ENCODE data around the gene SENP1.

Gene SENP1

GRCh38 chr12:48135027-48135426, 29.1 kb upstream of the SENP1 start:
- Histone ChIP-seq H2AK5ac (ENCODE audit: low read length) (no peak overlapping the region), H3K27me3 (ENCODE audit: insufficient read depth, low read length, poor library complexity) (no peaks in the 10 kb centered on the region), H3K56ac (ENCODE audit: low read length) (no peak overlapping the region), H2BK120ac (ENCODE audit: low read depth, low read length) (no peak overlapping the region), H3K18ac (ENCODE audit: low read length) (no peak overlapping the region), H4K5ac (ENCODE audit: low read length) (no peak overlapping the region), H3K9ac (ENCODE audit: low read length) (no peak overlapping the region), H3K27ac (ENCODE audit: low read depth, low read length) (no peak overlapping the region), H3K36me3 (ENCODE audit: control insufficient read depth, insufficient read depth, low read length) (peaks cover 6% of the 10 kb centered on the region), H2BK15ac (replicated peaks; ENCODE audit: low read depth) (no peak overlapping the region), H2BK5ac (ENCODE audit: low read length) (no peak overlapping the region), H3K79me1 (ENCODE audit: low read length) (no peaks in the 10 kb centered on the region), H4K8ac (ENCODE audit: low read depth, low read length) (no peak overlapping the region), H3K4me2 (ENCODE audit: low read length) (no peak overlapping the region), H3K4me1 (ENCODE audit: control insufficient read depth, low read depth, low read length) (no peaks in the 10 kb centered on the region), H3K79me2 (ENCODE audit: control insufficient read depth, insufficient read depth, low read length) (no peaks in the 10 kb centered on the region), H3K23ac (ENCODE audit: low read length) (no peak overlapping the region), H3K4ac (ENCODE audit: low read depth, low read length) (no peak overlapping the region), H3K4me3 (ENCODE audit: low read length) (no peak overlapping the region)
- DNase-seq, result no peak
- no CpG with 5 or more reads among the region's 5 CpGs for WGBS (ENCODE audit: extremely low coverage, insufficient coverage, low lambda C conversion rate)

GRCh38 chr12:48132826-48133225, 26.9 kb upstream of the SENP1 start:
- no peak overlapping the region for H2BK5ac ChIP-seq (ENCODE audit: low read length)
- H3K9ac ChIP-seq (ENCODE audit: low read length), result no peak overlapping the region
- no peak overlapping the region for H3K4me3 ChIP-seq (ENCODE audit: low read length)
- H3K27ac ChIP-seq (ENCODE audit: low read depth, low read length), result no peak overlapping the region
- DNase-seq, result no peak
- H2BK120ac ChIP-seq (ENCODE audit: low read depth, low read length), result no peak overlapping the region
- no peak overlapping the region for H2BK15ac ChIP-seq (replicated peaks; ENCODE audit: low read depth)
- no peaks in the 10 kb centered on the region for H3K27me3 ChIP-seq (ENCODE audit: insufficient read depth, low read length, poor library complexity)
- H3K4me2 ChIP-seq (ENCODE audit: low read length), result no peak overlapping the region
- no peaks in the 10 kb centered on the region for H3K79me1 ChIP-seq (ENCODE audit: low read length)
- H3K4ac ChIP-seq (ENCODE audit: low read depth, low read length), result no peak overlapping the region
- no peaks in the 10 kb centered on the region for H3K4me1 ChIP-seq (ENCODE audit: control insufficient read depth, low read depth, low read length)
- H3K56ac ChIP-seq (ENCODE audit: low read length), result no peak overlapping the region
- H4K5ac ChIP-seq (ENCODE audit: low read length), result no peak overlapping the region
- H3K18ac ChIP-seq (ENCODE audit: low read length), result no peak overlapping the region
- no peak overlapping the region for H2AK5ac ChIP-seq (ENCODE audit: low read length)
- no peak overlapping the region for H3K23ac ChIP-seq (ENCODE audit: low read length)
- no peak overlapping the region for H4K8ac ChIP-seq (ENCODE audit: low read depth, low read length)
- H3K36me3 ChIP-seq (ENCODE audit: control insufficient read depth, insufficient read depth, low read length), result peaks cover 6% of the 10 kb centered on the region
- WGBS (ENCODE audit: extremely low coverage, insufficient coverage, low lambda C conversion rate), result no CpG with 5 or more reads among the region's 14 CpGs
- no peaks in the 10 kb centered on the region for H3K79me2 ChIP-seq (ENCODE audit: control insufficient read depth, insufficient read depth, low read length)

DNA sequence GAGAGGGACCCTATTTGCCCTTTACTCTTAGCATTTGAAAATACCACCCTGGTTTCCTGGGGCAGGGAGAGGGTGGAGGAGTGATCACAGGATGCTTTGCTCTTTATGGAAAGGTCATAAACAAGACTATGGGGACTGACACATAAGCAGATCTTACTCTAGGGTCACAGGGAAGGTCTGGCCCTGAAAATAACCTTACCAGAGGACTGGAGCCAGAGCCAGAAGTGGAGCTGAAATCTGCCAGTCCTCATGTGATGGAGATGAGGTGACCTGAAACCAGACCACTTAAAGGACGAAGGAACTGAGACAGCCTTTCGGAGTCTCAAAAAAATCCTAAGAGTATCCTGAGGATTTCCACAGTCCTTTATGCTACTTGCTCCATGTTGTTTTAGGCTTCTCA, 25.6 kb upstream of the SENP1 start:
- Histone ChIP-seq H3K18ac (ENCODE audit: low read length) (no peak overlapping the region), H2AK5ac (ENCODE audit: low read length) (no peak overlapping the region), H3K4me2 (ENCODE audit: low read length) (no peak overlapping the region), H2BK5ac (ENCODE audit: low read length) (no peak overlapping the region), H3K79me2 (ENCODE audit: control insufficient read depth, insufficient read depth, low read length) (no peaks in the 10 kb centered on the region), H3K56ac (ENCODE audit: low read length) (no peak overlapping the region), H3K27ac (ENCODE audit: low read depth, low read length) (no peak overlapping the region), H3K4me1 (ENCODE audit: control insufficient read depth, low read depth, low read length) (no peaks in the 10 kb centered on the region), H3K36me3 (ENCODE audit: control insufficient read depth, insufficient read depth, low read length) (peaks cover 4% of the 10 kb centered on the region), H3K23ac (ENCODE audit: low read length) (no peak overlapping the region), H3K27me3 (ENCODE audit: insufficient read depth, low read length, poor library complexity) (no peaks in the 10 kb centered on the region), H2BK15ac (replicated peaks; ENCODE audit: low read depth) (no peak overlapping the region), H3K79me1 (ENCODE audit: low read length) (no peaks in the 10 kb centered on the region), H3K4ac (ENCODE audit: low read depth, low read length) (no peak overlapping the region), H3K4me3 (ENCODE audit: low read length) (no peak overlapping the region), H4K8ac (ENCODE audit: low read depth, low read length) (no peak overlapping the region), H3K9ac (ENCODE audit: low read length) (no peak overlapping the region), H4K5ac (ENCODE audit: low read length) (no peak overlapping the region), H2BK120ac (ENCODE audit: low read depth, low read length) (no peak overlapping the region)
- WGBS (ENCODE audit: extremely low coverage, insufficient coverage, low lambda C conversion rate), result no CpG with 5 or more reads among the region's 2 CpGs
- DNase-seq, result no peak

DNA sequence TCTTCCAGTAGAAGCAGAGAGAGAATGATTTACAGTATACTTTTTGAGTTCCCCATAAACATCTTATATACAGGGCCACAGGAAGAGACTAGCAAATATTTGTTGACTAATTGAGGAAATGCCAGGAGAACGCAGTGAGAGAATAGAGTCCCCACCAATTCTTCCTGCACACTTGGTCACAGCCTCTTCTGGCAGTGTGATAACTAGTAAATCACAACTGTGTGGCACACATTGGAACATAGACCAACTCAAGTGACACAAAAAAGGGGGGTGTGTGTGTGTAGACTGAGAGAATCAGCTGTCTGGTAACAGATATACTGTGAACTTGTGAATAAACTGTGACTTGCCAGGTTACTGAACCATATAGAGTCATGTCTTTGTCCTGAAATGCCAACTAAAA, 23.5 kb upstream of the SENP1 start:
- no peak overlapping the region for H3K23ac ChIP-seq (ENCODE audit: low read length)
- H3K4me3 ChIP-seq (ENCODE audit: low read length), result no peak overlapping the region
- no peak overlapping the region for H2AK5ac ChIP-seq (ENCODE audit: low read length)
- no peak overlapping the region for H3K56ac ChIP-seq (ENCODE audit: low read length)
- WGBS (ENCODE audit: extremely low coverage, insufficient coverage, low lambda C conversion rate), result no CpG with 5 or more reads among the region's 1 CpG
- no peak overlapping the region for H3K18ac ChIP-seq (ENCODE audit: low read length)
- no peaks in the 10 kb centered on the region for H3K27me3 ChIP-seq (ENCODE audit: insufficient read depth, low read length, poor library complexity)
- H3K36me3 ChIP-seq (ENCODE audit: control insufficient read depth, insufficient read depth, low read length), result peaks cover 2% of the 10 kb centered on the region
- H4K8ac ChIP-seq (ENCODE audit: low read depth, low read length), result no peak overlapping the region
- H3K4me2 ChIP-seq (ENCODE audit: low read length), result no peak overlapping the region
- DNase-seq, result no peak
- H2BK15ac ChIP-seq (replicated peaks; ENCODE audit: low read depth), result no peak overlapping the region
- no peaks in the 10 kb centered on the region for H3K79me2 ChIP-seq (ENCODE audit: control insufficient read depth, insufficient read depth, low read length)
- H2BK120ac ChIP-seq (ENCODE audit: low read depth, low read length), result no peak overlapping the region
- no peak overlapping the region for H3K27ac ChIP-seq (ENCODE audit: low read depth, low read length)
- no peaks in the 10 kb centered on the region for H3K4me1 ChIP-seq (ENCODE audit: control insufficient read depth, low read depth, low read length)
- no peak overlapping the region for H3K9ac ChIP-seq (ENCODE audit: low read length)
- no peak overlapping the region for H4K5ac ChIP-seq (ENCODE audit: low read length)
- H2BK5ac ChIP-seq (ENCODE audit: low read length), result no peak overlapping the region
- H3K79me1 ChIP-seq (ENCODE audit: low read length), result no peaks in the 10 kb centered on the region
- no peak overlapping the region for H3K4ac ChIP-seq (ENCODE audit: low read depth, low read length)

GRCh38 chr12:48128800-48129199, 22.9 kb upstream of the SENP1 start:
- Histone ChIP-seq H4K5ac (ENCODE audit: low read length) (no peak overlapping the region), H4K8ac (ENCODE audit: low read depth, low read length) (no peak overlapping the region), H2BK5ac (ENCODE audit: low read length) (no peak overlapping the region), H3K27ac (ENCODE audit: low read depth, low read length) (no peak overlapping the region), H3K79me1 (ENCODE audit: low read length) (no peaks in the 10 kb centered on the region), H3K23ac (ENCODE audit: low read length) (no peak overlapping the region), H3K18ac (ENCODE audit: low read length) (no peak overlapping the region), H3K56ac (ENCODE audit: low read length) (no peak overlapping the region), H3K4me2 (ENCODE audit: low read length) (no peak overlapping the region), H3K9ac (ENCODE audit: low read length) (no peak overlapping the region), H2BK15ac (replicated peaks; ENCODE audit: low read depth) (no peak overlapping the region), H2AK5ac (ENCODE audit: low read length) (no peak overlapping the region), H3K27me3 (ENCODE audit: insufficient read depth, low read length, poor library complexity) (no peaks in the 10 kb centered on the region), H3K4ac (ENCODE audit: low read depth, low read length) (no peak overlapping the region), H2BK120ac (ENCODE audit: low read depth, low read length) (no peak overlapping the region), H3K4me1 (ENCODE audit: control insufficient read depth, low read depth, low read length) (no peaks in the 10 kb centered on the region), H3K36me3 (ENCODE audit: control insufficient read depth, insufficient read depth, low read length) (no peaks in the 10 kb centered on the region), H3K79me2 (ENCODE audit: control insufficient read depth, insufficient read depth, low read length) (no peaks in the 10 kb centered on the region), H3K4me3 (ENCODE audit: low read length) (no peak overlapping the region)
- WGBS (ENCODE audit: extremely low coverage, insufficient coverage, low lambda C conversion rate), result no CpG with 5 or more reads among the region's 1 CpG
- DNase-seq, result peak; percentile 4

DNA sequence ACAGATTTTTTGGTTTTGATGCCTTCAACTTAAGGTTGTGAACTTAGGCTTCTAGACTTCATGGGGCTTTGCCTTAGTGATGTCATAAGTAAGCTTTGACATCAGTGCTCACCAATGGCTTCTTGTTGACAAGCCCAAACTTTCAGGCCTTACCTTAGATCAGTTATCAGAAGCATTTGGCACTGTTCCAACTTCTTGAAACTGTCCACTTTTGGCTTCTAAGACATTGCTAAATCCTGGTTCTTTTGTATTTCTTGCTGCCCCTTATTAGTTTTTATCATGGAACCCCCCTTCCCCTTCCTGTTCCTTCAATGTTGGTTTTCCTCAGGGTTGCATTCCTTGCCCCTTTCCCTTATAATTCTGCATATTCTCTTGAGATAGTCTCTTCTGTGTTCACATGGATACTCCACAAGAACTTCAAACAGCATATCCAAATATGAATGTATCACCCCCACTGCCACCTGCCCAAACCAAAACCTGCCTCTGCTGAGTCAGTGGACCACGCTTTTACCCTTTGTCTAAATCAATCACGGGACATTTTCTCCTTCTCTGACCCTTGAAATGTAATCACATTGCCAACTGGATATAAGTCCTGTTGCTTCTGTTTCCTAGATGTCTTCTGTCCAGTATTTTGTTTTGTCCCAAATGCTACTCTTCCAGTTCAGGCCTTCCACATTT, 21.2 kb upstream of the SENP1 start:
- H3K27me3 ChIP-seq (ENCODE audit: insufficient read depth, low read length, poor library complexity), result no peaks in the 10 kb centered on the region
- no peak overlapping the region for H3K27ac ChIP-seq (ENCODE audit: low read depth, low read length)
- no peak overlapping the region for H2BK15ac ChIP-seq (replicated peaks; ENCODE audit: low read depth)
- H3K36me3 ChIP-seq (ENCODE audit: control insufficient read depth, insufficient read depth, low read length), result no peaks in the 10 kb centered on the region
- no peaks in the 10 kb centered on the region for H3K4me1 ChIP-seq (ENCODE audit: control insufficient read depth, low read depth, low read length)
- H3K79me2 ChIP-seq (ENCODE audit: control insufficient read depth, insufficient read depth, low read length), result no peaks in the 10 kb centered on the region
- H3K23ac ChIP-seq (ENCODE audit: low read length), result no peak overlapping the region
- H2BK5ac ChIP-seq (ENCODE audit: low read length), result no peak overlapping the region
- H3K4ac ChIP-seq (ENCODE audit: low read depth, low read length), result no peak overlapping the region
- no peak for DNase-seq
- no peak overlapping the region for H2BK120ac ChIP-seq (ENCODE audit: low read depth, low read length)
- H3K18ac ChIP-seq (ENCODE audit: low read length), result no peak overlapping the region
- no peak overlapping the region for H3K9ac ChIP-seq (ENCODE audit: low read length)
- no peak overlapping the region for H4K8ac ChIP-seq (ENCODE audit: low read depth, low read length)
- no peak overlapping the region for H3K4me2 ChIP-seq (ENCODE audit: low read length)
- no peak overlapping the region for H4K5ac ChIP-seq (ENCODE audit: low read length)
- H3K56ac ChIP-seq (ENCODE audit: low read length), result no peak overlapping the region
- no CpG with 5 or more reads among the region's 2 CpGs for WGBS (ENCODE audit: extremely low coverage, insufficient coverage, low lambda C conversion rate)
- no peak overlapping the region for H3K4me3 ChIP-seq (ENCODE audit: low read length)
- no peak overlapping the region for H2AK5ac ChIP-seq (ENCODE audit: low read length)
- peaks cover under 1% of the 10 kb centered on the region for H3K79me1 ChIP-seq (ENCODE audit: low read length)

All from mesendoderm (in vitro differentiated cells).